Posterior cingulate gyrus (tissue), 11 donors: ENCODE data around the gene TUFM.

Source experiments
- DNase-seq, 10 donors: peaks; one replicate each; pipeline versions ENCODE4 v3.0.0 to v3.0.0-alpha.2; 2020 to 2021; ENCODE audit warnings: mixed read lengths in 3 of 10
- intact Hi-C: fragments of 100-400 bp; cut with DNase I; formaldehyde crosslinking; loops from one replicate; pipeline ENCODE4 v1.15.1; 2023

Gene TUFM

GRCh38 chr16:28843766-28844165, 2.4 kb downstream of the TUFM start:
- intact Hi-C loops = loop anchor here (10.0 kb wide), 1 partner anchor 629 kb away; the partner anchor contains the start of gene XPO6
- peak in 2 of 10 donors; percentile 39 to 61 for DNase-seq

- intact Hi-C loops = loop anchor here (10.0 kb wide), 1 partner anchor 628 kb away; the partner anchor contains the start of gene XPO6
- peak in 2 of 10 donors; percentile 20 to 23 for DNase-seq
Observed at GRCh38 chr16:28842696-28843095, 3.5 kb downstream of the TUFM start.

- DNase-seq = peak in 3 of 10 donors; percentile 2 to 18 (median 9)
- intact Hi-C loops = loop anchor here (10.0 kb wide), 1 partner anchor 625 kb away; the partner anchor contains the start of gene XPO6
Observed at GRCh38 chr16:28839899-28840298, 6.2 kb downstream of the TUFM start.

DNA sequence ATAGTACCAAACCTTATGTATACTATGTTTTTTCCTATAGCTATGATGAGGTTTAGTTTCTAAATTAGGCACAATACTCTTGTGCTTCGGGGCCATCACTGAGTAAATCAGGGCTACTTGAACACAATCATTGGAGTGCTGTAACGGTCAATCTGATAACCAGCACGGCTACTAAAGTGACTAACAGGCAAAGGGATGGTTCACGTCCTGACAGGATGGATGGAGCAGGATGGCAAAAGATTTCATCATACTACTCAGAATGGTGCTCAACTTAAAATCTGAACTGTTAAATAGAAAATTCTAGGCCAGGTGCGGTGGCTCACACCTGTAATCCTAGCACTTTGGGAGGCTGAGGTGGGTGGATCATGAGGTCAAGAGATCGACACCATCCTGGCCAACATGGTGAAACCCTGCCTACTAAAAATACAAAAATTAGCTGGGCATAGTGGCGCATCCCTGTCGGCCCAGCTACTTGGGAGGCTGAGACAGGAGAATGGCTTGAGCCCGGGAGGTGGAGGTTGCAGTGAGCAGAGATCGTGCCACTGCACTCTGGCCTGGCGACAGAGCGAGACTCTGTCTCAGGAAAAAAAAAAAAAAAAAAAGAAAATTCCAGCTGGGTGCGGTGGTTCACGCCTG, 7.0 kb downstream of the TUFM start:
- DNase-seq = peak in 2 of 10 donors; percentile 8 to 22
- intact Hi-C loops = no loop called here

DNA sequence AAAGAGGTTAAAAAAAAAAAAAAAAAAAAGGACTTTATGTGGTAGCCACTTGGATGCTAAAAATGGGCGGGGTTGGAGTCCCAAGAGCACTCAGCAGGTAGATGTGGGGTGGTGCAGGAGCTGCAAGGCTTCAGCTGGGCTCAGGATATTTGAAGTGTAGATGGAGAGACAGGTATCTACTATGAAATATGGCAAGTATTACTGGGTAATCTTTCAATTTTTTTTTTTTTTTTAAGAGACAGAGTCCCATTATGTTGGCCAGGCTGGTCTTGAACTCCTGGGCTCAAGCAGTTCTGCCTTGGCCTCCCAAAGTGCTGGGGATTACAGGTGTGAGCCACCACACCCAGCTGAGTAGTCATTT, 7.6 kb downstream of the TUFM start:
- intact Hi-C loops = no loop called here
- DNase-seq = peak in 3 of 10 donors; percentile 1 to 3 (median 2)

DNA sequence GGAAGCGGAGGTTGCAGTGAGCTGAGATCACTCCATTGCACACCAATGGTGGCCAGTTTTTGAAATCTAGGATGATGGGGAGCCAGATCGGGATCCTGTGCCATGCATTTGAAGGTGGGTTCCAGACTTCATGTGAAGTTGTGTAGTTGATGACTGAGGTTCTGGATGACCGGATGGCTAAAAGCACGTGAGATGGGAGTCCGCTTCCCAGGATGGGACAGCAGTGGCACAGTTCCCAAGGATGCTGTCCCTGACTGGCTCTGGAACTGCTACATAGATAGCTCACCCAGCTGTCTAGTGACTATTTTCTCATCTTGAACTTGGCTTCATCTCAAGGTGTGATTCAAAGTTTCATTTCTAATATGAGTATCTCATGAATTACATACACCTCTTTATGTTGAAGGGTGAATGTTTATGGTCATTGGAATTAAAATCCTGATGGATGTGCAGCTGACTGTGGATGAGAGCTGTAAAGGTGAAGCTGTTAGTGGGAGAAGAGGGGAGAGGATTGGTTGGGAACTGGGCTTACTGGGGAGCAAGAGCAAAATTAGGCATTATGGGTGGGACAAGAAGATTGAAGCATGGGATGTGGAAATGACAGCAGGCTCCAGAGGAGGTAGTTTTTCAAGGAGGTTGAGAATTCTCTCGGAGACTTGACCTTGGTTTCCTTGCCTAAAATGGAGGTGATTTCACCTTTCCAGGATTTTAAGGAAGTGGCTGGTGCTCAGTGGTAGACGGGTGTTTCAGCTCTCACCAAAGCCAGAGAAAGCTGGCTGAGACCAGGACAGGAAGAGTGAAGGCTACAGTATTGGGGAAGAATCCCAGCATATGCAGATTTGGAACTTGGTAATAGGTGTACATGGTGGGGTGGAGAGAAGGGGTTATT, 8.2 kb downstream of the TUFM start:
- DNase-seq = peak in 2 of 10 donors; percentile 9 to 73
- intact Hi-C loops = no loop called here

GRCh38 chr16:28836761-28837064, 9.4 kb downstream of the TUFM start:
- peak in 2 of 10 donors; percentile 7 to 12 for DNase-seq
- intact Hi-C loops = no loop called here

GRCh38 chr16:28835864-28836760, 10.0 kb downstream of the TUFM start:
- DNase-seq = peak in 3 of 10 donors; percentile 30 to 62 (median 57)
- intact Hi-C loops = no loop called here

DNA sequence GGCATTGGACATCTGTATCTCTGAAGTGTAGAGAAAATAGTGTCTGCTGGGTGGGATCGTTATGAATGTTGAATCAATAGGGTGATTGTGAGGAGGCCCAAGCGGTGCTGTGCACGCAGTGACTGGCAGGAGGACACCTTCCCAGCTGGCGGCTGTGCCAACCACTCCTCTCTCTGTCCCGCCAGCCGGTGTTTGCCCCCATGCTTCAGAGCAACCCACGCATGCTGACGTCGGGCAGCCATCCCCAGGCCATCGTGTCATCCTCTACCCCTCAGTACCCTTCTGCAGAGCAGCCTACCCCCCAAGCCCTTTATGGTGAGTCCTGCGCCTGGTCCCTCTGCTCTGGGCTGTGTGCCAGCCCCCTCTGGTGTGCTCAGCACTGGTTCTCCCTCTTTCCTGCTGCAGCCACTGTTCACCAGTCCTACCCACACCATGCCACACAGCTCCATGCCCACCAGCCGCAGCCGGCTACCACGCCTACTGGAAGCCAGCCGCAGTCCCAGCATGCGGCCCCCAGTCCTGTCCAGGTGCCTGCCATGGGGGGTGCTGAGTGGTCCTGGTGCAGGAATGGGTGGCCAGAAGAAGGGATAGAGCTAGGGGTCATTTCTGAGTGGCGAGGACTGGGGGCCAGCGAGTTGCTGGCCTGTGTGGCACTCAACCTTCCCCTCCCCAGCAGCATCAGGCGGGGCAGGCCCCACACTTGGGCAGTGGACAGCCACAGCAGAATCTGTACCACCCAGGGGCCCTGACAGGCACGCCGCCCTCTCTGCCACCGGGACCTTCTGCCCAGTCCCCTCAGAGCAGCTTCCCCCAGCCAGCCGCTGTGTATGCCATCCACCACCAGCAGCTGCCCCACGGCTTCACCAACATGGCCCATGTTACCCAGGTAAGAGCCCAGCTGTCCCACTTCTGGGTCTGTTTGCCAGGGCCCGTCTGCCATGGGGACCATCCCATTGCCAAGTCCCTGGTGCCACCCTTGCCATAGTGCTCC, 11.0 kb downstream of the TUFM start:
- intact Hi-C loops = no loop called here

DNA sequence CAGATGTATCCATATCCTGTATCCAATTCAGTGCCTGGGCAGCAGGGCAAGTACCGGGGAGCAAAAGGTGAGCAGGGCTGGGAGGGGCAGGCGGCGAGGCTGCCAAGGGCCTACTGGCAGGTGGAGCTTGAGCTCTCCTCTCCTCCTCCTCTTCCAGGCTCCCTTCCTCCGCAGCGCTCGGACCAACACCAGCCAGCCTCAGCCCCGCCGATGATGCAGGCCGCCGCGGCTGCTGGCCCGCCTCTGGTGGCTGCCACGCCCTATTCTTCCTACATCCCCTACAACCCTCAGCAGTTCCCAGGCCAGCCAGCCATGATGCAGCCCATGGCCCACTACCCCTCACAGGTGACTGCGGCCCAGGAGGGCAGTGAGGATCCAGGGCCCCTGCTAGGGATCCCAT, 11.8 kb downstream of the TUFM start:
- intact Hi-C loops = no loop called here
- DNase-seq = peak in 1 of 10 donors; percentile 70

More for the DNA sequence above, 11.0 kb downstream of the TUFM start:
- DNase-seq = peak in 1 of 10 donors; percentile 70

DNA sequence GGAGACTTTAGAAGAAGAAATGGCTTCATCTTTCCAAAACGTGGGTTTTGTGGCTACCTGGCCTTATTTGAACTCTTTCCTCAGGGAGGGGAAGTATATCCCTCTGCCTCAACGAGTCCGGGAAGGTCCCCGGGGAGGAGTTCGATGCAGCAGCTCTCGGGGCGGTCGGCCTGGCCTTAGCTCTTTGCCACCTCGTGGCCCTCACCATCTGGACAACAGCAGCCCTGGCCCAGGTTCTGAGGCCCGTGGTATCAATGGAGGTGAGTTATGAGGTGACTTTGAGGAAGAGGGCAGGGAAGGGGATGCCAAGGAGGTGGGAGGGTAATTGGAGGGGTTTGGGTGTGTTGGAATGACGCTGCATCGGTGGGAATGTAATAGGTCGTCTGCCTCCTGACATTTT, 15.6 kb downstream of the TUFM start:
- DNase-seq = peak in 3 of 10 donors; percentile 22 to 56 (median 52)
- intact Hi-C loops = no loop called here

GRCh38 chr16:28829747-28830146, 16.4 kb downstream of the TUFM start:
- peak in 3 of 10 donors; percentile 19 to 59 (median 39) for DNase-seq

DNA sequence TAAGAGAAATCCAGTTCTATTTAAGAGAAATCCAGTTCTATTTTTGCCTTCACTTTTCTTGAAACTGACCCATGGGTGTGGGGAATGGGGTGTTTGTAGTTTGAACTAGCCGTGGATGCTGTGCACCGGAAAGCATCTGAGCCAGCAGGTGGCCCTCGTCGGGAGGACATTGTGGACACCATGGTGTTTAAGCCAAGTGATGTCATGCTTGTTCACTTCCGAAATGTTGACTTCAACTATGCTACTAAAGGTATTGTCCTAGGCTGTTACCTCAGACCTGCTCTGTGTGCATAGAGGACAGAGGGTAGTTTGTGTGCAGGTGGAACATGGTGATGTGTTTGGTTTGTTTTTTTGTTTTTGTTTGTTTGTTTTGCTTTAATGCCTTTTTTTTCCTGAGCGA, 20.0 kb downstream of the TUFM start:
- peak in 3 of 10 donors; percentile 60 to 76 (median 75) for DNase-seq
- intact Hi-C loops = no loop called here

More at GRCh38 chr16:28829747-28830146, 16.4 kb downstream of the TUFM start:
- intact Hi-C loops = no loop called here

DNA sequence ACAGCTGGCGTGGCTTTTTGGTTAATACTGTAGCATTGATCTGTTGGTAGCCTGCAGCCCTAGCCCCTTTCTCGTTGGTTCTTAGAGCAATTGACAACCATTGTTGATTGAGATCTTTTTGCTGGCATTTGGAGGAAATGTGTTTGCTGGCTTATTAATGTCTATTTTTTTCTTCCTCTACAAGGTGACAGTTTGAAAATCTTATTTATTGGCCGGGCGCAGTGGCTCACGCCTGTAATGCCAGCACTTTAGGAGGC, 21.5 kb downstream of the TUFM start:
- intact Hi-C loops = loop anchor here (1.0 to 5.0 kb wide), 2 partner anchors 22 to 123 kb away; partner anchors contain the start of gene TUFM
- DNase-seq = peak in 2 of 10 donors; percentile 2 to 46

DNA sequence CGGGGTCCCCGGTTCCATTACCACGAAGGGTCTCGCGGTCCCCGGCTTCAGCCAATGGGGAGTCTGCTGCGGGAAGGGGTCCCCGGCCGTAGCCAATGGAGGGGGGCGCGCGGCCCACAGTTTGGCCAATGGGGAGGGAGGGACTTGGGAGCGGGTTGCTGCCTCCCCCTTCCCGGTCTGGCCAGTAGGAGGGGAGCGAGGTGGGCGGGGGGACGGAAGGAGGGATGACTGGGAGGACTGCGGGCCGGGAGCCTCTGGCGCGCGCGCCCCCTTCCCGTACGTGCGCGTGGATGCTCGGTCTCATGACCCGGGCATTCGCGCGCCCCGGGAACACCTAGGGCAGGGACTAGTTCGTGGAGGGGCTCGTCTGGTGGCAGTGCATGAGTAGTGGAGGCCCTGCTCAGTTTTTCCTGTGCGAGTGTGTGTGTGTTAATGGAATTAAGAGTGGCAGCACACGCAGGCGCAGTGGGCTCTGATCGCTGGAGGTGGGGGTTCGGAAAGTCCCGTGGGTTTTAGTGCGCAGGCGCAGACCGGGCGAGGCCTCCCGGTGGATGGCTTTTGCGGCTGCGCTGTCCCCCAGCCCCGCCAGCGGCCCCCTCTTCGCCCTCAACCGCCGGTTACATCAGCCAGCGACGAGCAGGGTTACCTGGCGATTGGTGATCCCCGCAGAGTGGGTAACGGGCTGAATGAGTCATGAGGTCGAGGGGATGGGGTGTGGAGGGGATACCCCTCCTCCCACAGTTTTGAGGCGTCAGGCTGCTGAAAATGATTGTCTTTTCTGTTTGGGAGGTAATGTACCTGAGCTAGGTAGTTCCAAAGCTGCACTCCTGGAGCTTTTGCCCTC, 22.1 kb downstream of the TUFM start:
- DNase-seq = peak; percentile 89 to 99 (median 96)
- intact Hi-C loops = loop anchor here (1.0 to 5.0 kb wide), 2 partner anchors 22 to 123 kb away; partner anchors contain the start of gene TUFM

DNA sequence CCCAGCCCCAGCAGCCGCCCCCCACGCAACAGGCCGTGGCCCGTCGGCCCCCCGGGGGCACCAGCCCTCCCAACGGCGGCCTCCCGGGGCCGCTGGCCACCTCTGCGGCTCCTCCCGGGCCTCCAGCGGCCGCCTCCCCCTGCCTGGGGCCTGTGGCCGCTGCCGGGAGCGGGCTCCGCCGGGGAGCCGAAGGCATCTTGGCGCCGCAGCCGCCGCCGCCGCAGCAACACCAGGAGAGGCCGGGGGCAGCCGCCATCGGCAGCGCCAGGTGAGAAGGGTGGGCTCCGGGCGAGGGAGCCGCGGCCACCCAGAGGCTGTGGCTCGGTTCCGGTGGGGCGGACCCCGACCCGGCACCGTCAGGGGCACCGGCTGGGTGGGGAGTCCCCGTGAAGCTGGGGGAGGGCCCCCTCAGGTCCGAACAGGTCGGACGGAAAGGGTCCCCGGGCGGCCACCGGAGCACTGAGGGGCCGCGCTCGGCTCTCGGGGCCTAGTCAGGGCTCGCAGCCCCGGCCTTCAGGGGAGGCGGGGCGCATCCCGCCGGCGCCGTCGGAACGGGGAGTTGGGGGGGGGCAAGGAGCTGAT, 22.8 kb downstream of the TUFM start:
- intact Hi-C loops = loop anchor here (5.0 kb wide), 1 partner anchor 124 kb away; no protein-coding TSS in a partner anchor
- DNase-seq = no peak

- DNase-seq = peak; percentile 84 to 98 (median 92)
- intact Hi-C loops = loop anchor here (5.0 kb wide), 1 partner anchor 125 kb away; no protein-coding TSS in a partner anchor
Observed at GRCh38 chr16:28822520-28823290, 23.4 kb downstream of the TUFM start, which contains the start of gene ATXN2L. Gene ATXN2L, plus strand, starts transcription at chr16:28822999. Its CDS starts 261 bp downstream, at chr16:28823260.
